ENCODE data around the gene SLC13A2.

SLC13A2 gene

GRCh38 chr17:28480278-28480677 lies 6.8 kb downstream of the SLC13A2 start:
- peaks cover 0 to 18% of the 10 kb centered on the region in 2 donors for H3K27me3 ChIP-seq
- intact Hi-C loops (cut with DNase I; ENCODE audit: low total_unique reads), result no loop called here
- no peaks in the 10 kb centered on the region for H3K9me3 ChIP-seq
- no peak overlapping the region for H3K4me3 ChIP-seq
- H3K4me1 ChIP-seq, result no peaks in the 10 kb centered on the region
- no peak overlapping the region for H3K27ac ChIP-seq
- DNase-seq, result no peak
- no peaks in the 10 kb centered on the region for H3K36me3 ChIP-seq
- TF ChIP-seq CTCF (IDR thresholded peaks at IDR 0.05), result no peak

- H3K4me3 ChIP-seq, result no peak overlapping the region
- H3K27me3 ChIP-seq, result peaks cover 0 to 21% of the 10 kb centered on the region in 2 donors
- no peaks in the 10 kb centered on the region for H3K4me1 ChIP-seq
- no peak overlapping the region for H3K27ac ChIP-seq
- DNase-seq, result no peak
- TF ChIP-seq CTCF (IDR thresholded peaks at IDR 0.05), result no peak
- H3K9me3 ChIP-seq, result no peaks in the 10 kb centered on the region
- H3K36me3 ChIP-seq, result no peaks in the 10 kb centered on the region
- intact Hi-C loops (cut with DNase I; ENCODE audit: low total_unique reads), result no loop called here
Measured at GRCh38 chr17:28480799-28481571, 7.5 kb downstream of the SLC13A2 start.

- no peak for DNase-seq
- intact Hi-C loops (cut with DNase I; ENCODE audit: low total_unique reads), result no loop called here
- no peaks in the 10 kb centered on the region for H3K4me1 ChIP-seq
- no peaks in the 10 kb centered on the region for H3K9me3 ChIP-seq
- TF ChIP-seq CTCF (IDR thresholded peaks at IDR 0.05), result no peak
- H3K27ac ChIP-seq, result no peak overlapping the region
- H3K4me3 ChIP-seq, result no peak overlapping the region
- peaks cover 0 to 25% of the 10 kb centered on the region in 2 donors for H3K27me3 ChIP-seq
- H3K36me3 ChIP-seq, result no peaks in the 10 kb centered on the region
Measured at GRCh38 chr17:28482551-28483199, 9.2 kb downstream of the SLC13A2 start.

GRCh38 chr17:28484296-28484695 lies 10.9 kb downstream of the SLC13A2 start:
- Histone ChIP-seq H3K9me3 (no peaks in the 10 kb centered on the region), H3K27ac (no peak overlapping the region), H3K4me3 (no peak overlapping the region), H3K36me3 (no peaks in the 10 kb centered on the region), H3K27me3 (peaks cover 0 to 36% of the 10 kb centered on the region in 2 donors), H3K4me1 (no peaks in the 10 kb centered on the region)
- no peak for DNase-seq
- no peak for TF ChIP-seq CTCF (IDR thresholded peaks at IDR 0.05)
- intact Hi-C loops (cut with DNase I; ENCODE audit: low total_unique reads), result no loop called here

- no peaks in the 10 kb centered on the region for H3K4me1 ChIP-seq
- no peak for TF ChIP-seq CTCF (IDR thresholded peaks at IDR 0.05)
- intact Hi-C loops (cut with DNase I; ENCODE audit: low total_unique reads), result no loop called here
Measured at GRCh38 chr17:28485049-28485448, 11.6 kb downstream of the SLC13A2 start.

More at GRCh38 chr17:28485049-28485448, 11.6 kb downstream of the SLC13A2 start:
- Histone ChIP-seq H3K27me3 (peaks cover 0 to 36% of the 10 kb centered on the region in 2 donors), H3K36me3 (no peaks in the 10 kb centered on the region), H3K4me3 (no peak overlapping the region), H3K27ac (no peak overlapping the region), H3K9me3 (no peaks in the 10 kb centered on the region)
- DNase-seq, result no peak
